H1 (cell line): ENCODE results near the gene NKD2. TPM values are rescaled to one million over a fixed set of nuclear protein-coding genes. Genes with fewer than 3 reads are reported as not detected.

ENCODE experiments used
- BCL11A ChIP-seq, 2 experiments: IDR thresholded peaks; one replicate each; pipeline ENCODE4 v1.6.1; 2011; ENCODE audit warnings: low read depth in 2 of 2, low read length in 2 of 2, mild to moderate bottlenecking in 2 of 2
- GABPA ChIP-seq: IDR thresholded peaks from 2 replicates; pipeline ENCODE4 v1.6.1; 2011; ENCODE audit warnings: mild to moderate bottlenecking, low read length, moderate library complexity, borderline replicate concordance; ENCODE audit not compliant: insufficient read depth
- KDM1A ChIP-seq: fragments of 200-600, 300-600 bp; sonication (generic); IDR thresholded peaks from 2 replicates; pipeline ENCODE4 v1.7.1; 2016; ENCODE audit warnings: mild to moderate bottlenecking, low read length, borderline replicate concordance
- SAP30 ChIP-seq: fragments of 300-600 bp; sonication (generic); IDR thresholded peaks from 2 replicates; pipeline ENCODE4 v1.7.1; 2012; ENCODE audit warnings: low read length, moderate library complexity, mild to moderate bottlenecking, inconsistent platforms; ENCODE audit not compliant: insufficient read depth, insufficient replicate concordance
- SIN3A ChIP-seq, 2 experiments: IDR thresholded peaks in 1 of 2; conservative IDR thresholded peaks in 1 of 2; 2 replicates each; pipeline ENCODE4 v1.6.1; 2011 to 2012; ENCODE audit warnings: low read length in 2 of 2, improper control_type of control experiment in 1 of 2, low read depth in 1 of 2, mild to moderate bottlenecking in 1 of 2
- SUZ12 ChIP-seq: fragments of 200-600 bp; sonication (generic); IDR thresholded peaks from 2 replicates; pipeline ENCODE4 v1.6.1; 2012; ENCODE audit warnings: mild to moderate bottlenecking, inconsistent platforms, low read length, moderate library complexity, mixed read lengths
- TBP ChIP-seq: IDR thresholded peaks from 2 replicates; pipeline ENCODE4 v1.6.1; 2011; ENCODE audit warnings: low read depth, low read length, improper control_type of control experiment
- YY1 ChIP-seq: IDR thresholded peaks from 2 replicates; pipeline ENCODE4 v1.6.1; 2011; ENCODE audit warnings: low read depth, mild to moderate bottlenecking, low read length
- polyA plus RNA-seq, 7 experiments: library from polyadenylated mRNA; depleted of rRNA in 3 of 7; stranded (reverse) in 5 of 7; unstranded in 2 of 7; fragments of >200 nt in 5 of 7; fragments of 200-250 nt in 2 of 7; gene quantifications; 1 replicate in 5 of 7; 2 replicates in 1 of 7; 4 replicates in 1 of 7; pipeline versions ENCODE4 v1.2.1 to v1.2.3, GENCODE V29; 2011 to 2013; ENCODE audit warnings: missing spikeins in 2 of 7, mixed read lengths in 2 of 7
- total RNA-seq: library from RNA; stranded (reverse); fragmentation: NEBNext Ultra II Directional; extraction: Animal tissue kit (Norgen Biotek cat#: 25700); gene quantifications from 2 replicates; pipeline ENCODE4 v1.2.1, GENCODE V29; 2021
- TF ChIP-seq, protein P1 (sequence below): IDR thresholded peaks from 2 replicates; pipeline ENCODE4 v1.6.1; 2012; ENCODE audit warnings: low read length, inconsistent platforms
- TF ChIP-seq, protein P2 (sequence below): IDR thresholded peaks from 2 replicates; pipeline ENCODE4 v1.6.1; 2011; ENCODE audit warnings: low read length, improper control_type of control experiment

The NKD2 gene
- total and polyA plus RNA-seq, 2 of the 8 experiments (the other 6 are each of a cell fraction or from before 2014, with no cell fraction given) = 5.5 to 7.9 TPM

DNA sequence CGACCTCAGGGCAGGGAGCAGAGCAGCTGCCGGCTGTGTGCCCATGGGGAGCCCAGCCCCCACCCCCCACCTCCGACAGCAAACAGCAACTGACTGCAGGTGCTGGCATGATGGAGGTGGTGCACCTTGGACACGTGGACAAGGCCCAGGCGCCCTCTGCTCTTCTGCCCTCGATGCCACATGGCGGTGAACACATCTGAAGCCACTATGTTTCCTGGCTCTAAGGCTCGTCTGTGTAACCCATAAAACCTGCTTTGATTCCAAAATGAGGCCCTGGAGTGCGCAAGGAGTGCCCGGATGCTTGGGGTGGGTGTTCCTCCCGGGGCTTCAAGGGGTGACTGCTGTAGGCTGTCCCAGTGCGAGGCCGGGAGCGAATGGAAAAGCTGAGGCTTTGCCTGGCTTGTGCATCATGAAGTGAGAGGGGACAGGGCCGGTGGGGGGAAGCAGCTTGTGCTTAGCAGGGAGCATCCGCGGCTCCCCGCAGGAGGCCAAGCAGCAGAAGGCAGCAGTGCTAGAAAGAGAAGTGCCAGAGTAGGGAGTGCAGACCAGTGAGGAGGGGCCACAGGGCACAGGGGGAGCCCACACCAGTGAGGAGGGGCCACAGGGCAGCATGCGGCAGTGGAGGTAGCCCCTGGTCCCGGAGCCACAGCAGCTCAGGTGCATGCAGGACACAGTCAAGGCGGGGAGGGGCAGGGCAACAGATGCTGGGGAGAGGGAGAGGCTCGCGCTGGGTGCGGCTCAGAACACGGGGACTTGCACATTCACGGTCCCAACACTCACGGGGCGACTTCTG lies 30.0 kb downstream of the NKD2 start (continued):
- TF ChIP-seq SAP30 = no peak
- TF ChIP-seq GABPA = no peak
- TF ChIP-seq SIN3A (conservative IDR thresholded peaks at IDR 0.05 in 1 of 2, IDR thresholded peaks at IDR 0.05 in 1 of 2; ENCODE audit: low read depth in 1 of 2, low read length in 2 of 2) = no peak
- TF ChIP-seq, protein P1, sequence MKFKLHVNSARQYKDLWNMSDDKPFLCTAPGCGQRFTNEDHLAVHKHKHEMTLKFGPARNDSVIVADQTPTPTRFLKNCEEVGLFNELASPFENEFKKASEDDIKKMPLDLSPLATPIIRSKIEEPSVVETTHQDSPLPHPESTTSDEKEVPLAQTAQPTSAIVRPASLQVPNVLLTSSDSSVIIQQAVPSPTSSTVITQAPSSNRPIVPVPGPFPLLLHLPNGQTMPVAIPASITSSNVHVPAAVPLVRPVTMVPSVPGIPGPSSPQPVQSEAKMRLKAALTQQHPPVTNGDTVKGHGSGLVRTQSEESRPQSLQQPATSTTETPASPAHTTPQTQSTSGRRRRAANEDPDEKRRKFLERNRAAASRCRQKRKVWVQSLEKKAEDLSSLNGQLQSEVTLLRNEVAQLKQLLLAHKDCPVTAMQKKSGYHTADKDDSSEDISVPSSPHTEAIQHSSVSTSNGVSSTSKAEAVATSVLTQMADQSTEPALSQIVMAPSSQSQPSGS = no peak
- no peak for TF ChIP-seq SUZ12
- TF ChIP-seq BCL11A (IDR thresholded peaks at IDR 0.05; ENCODE audit: low read depth in 2 of 2, low read length in 2 of 2) = no peak
- no peak for TF ChIP-seq KDM1A
- TF ChIP-seq, protein P2, sequence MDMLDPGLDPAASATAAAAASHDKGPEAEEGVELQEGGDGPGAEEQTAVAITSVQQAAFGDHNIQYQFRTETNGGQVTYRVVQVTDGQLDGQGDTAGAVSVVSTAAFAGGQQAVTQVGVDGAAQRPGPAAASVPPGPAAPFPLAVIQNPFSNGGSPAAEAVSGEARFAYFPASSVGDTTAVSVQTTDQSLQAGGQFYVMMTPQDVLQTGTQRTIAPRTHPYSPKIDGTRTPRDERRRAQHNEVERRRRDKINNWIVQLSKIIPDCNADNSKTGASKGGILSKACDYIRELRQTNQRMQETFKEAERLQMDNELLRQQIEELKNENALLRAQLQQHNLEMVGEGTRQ = no peak
- no peak for TF ChIP-seq YY1
- no peak for TF ChIP-seq TBP
